SK-N-SH treated with all-trans-retinoic acid at 6 μM for 48 hours (cell line): ENCODE measurements around the gene ETNK2.

Source experiments
- ESRRG ChIP-seq: fragments of 250-450 bp; sonication (Bioruptor Pico); IDR thresholded peaks from 2 replicates; pipeline ENCODE4 v1.6.1; 2021; ENCODE audit warnings: mild to moderate bottlenecking
- TSHZ2 ChIP-seq: fragments of 250-450 bp; sonication (Bioruptor Pico); IDR thresholded peaks from 2 replicates; pipeline ENCODE4 v1.5.0; 2020; ENCODE audit warnings: mild to moderate bottlenecking, moderate library complexity
- ZFP3 ChIP-seq: fragments of 250-450 bp; sonication (Bioruptor Pico); IDR thresholded peaks from 2 replicates; pipeline ENCODE4 v1.5.0; 2020; ENCODE audit warnings: mild to moderate bottlenecking, moderate library complexity
- ZFP30 ChIP-seq: fragments of 450-650 bp; formaldehyde crosslinking; IDR thresholded peaks from 2 replicates; pipeline ENCODE4 v1.5.0; 2022; ENCODE audit warnings: mild to moderate bottlenecking, moderate library complexity
- ZNF565 ChIP-seq: fragments of 450-650 bp; formaldehyde crosslinking; conservative IDR thresholded peaks from 2 replicates; pipeline ENCODE4 v1.5.0; 2020; ENCODE audit warnings: low read depth, mild to moderate bottlenecking, moderate library complexity
- ZNF70 ChIP-seq: fragments of 450-650 bp; formaldehyde crosslinking; IDR thresholded peaks from 2 replicates; pipeline ENCODE4 v1.5.0; 2020; ENCODE audit warnings: mild to moderate bottlenecking, moderate library complexity

GRCh38 chr1:204091066-204091465 is 60.8 kb downstream of the ETNK2 start:
- no peak for TF ChIP-seq ZFP3 (CRISPR knock-in tag)
- no peak for TF ChIP-seq ESRRG (CRISPR knock-in tag)
- no peak for TF ChIP-seq ZNF70 (CRISPR knock-in tag)
- no peak for TF ChIP-seq TSHZ2 (CRISPR knock-in tag)
- TF ChIP-seq ZFP30 (CRISPR knock-in tag): no peak
- TF ChIP-seq ZNF565 (CRISPR knock-in tag): no peak
